HG03039 (cell line): ENCODE measurements around the gene DCTPP1.
A peak's percentile ranks its signal among the peaks of the same experiment; 100 is the strongest.
"Not testable (repeated sequence)": the region's sequence is repeated elsewhere in the genome, so short reads cannot be mapped to it uniquely, and the experiment has no call there.

Source experiments
- ATAC-seq: cut with Tn5 transposase; IDR thresholded peaks from one replicate; pipeline ENCODE4 v1.9.1; 2021; ENCODE audit warnings: mild to moderate bottlenecking, moderate library complexity; ENCODE audit not compliant: unreplicated experiment

The DCTPP1 gene

DNA sequence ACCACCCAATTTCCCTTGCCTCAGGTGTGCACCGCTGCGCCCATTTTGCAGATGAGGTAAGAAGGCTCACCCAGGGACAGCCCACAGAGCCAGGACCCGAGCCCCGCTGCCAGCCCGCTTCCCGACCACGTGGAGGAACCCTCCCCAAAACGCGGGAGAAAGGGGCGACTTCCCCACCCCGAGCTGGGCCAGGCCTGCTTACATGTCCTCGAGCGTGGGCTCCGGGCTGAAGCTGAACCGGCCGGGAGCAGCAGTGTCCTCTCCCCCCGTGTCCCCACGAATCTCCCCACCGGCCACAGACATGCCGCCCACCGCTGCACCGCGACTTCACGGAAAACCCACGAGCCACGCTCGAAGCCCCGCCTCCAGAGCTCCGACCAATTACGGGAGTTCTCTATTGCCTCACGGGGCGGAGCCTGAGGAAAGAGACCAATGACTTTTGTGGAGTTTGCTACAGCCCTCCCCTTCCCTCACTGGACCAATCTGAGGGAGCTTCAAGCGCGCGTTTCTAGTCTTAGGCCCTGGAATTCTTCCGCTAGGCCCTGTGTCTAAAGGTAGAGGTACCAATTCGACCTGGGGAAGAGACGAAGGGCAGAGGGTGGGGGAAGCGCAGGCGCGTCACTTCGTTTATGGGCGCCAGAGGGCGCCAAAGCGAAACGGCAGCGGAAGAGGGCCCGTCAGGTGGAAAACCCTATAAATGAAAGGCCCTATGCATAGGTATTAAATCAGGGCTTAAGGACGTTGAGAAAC is at the start of gene DCTPP1:
TSS of gene DCTPP1 (minus strand) at position 353 of the 750 bp plus-strand sequence. CDS start at position 303, 50 bp downstream.
- peak; percentile 97 for ATAC-seq

DNA sequence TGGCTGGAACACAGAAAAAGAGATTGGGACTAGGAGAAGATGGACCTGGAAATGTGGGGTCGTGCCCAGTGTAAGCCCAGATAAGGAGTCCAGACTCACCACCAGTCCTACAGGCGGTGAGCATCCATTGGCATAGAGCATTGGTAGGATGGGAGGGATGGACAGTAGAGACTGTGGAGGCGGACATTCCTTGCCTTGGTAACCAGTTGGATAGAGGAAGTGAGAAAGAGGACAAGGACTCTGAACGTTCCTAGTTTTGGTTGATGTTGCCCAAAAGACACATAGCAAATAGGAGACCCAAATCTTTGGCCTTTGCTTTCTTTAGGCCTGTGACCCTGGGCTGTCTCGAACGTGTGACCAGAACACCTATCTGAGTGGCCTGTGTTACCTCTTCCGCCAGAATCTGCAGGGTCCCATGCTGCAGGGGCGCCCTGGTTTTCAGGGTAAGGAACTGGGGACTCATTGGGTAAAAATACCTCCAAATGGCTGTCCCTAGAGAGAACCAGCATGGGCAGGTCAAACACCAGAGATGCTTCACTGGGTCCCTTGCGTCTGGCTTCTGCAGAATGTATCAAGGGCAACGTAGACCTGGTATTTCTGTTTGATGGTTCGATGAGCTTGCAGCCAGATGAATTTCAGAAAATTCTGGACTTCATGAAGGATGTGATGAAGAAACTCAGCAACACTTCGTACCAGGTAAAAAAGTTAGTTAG is 49.1 kb upstream of the DCTPP1 start:
- no peak for ATAC-seq

DNA sequence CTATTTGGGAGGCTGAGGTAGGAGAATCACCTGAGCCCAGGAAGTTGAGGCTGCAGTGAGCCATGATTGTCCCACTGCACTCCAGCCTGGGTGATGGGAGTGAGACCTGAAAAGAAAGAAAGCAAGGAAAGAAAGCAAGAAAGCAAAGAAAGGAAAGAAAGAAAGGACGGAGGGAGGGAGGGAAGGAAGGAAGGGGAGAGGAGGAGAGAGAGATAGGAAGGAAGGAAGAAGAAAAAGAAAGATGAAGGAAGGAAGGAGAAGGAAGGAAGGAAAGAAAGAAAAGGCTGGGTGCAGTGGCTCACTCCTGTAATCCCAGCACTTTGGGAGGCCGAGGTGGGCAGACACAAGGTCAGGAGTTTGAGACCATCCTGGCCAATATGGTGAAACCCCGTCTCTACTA is 47.9 kb upstream of the DCTPP1 start:
- ATAC-seq = not testable (repeated sequence)

DNA sequence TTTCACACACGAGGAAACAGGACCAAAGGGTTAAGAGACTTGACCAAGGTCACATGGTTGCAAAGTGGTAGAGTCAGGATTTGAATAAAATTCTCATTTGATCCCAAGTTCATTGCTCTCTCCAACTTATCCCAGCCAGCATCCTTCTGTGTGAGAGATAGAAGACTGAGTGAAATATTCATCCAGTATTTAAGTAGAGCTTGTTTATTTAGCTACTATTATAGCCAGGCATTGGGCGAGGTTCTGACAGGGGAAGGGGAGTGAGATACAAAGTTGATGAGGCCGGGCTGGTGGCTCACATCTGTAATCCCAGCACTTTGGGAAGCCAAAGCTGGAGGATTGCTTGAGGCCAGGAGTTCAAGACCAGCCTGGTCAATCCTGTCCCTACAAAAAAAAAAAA is 47.2 kb upstream of the DCTPP1 start:
- no peak for ATAC-seq

DNA sequence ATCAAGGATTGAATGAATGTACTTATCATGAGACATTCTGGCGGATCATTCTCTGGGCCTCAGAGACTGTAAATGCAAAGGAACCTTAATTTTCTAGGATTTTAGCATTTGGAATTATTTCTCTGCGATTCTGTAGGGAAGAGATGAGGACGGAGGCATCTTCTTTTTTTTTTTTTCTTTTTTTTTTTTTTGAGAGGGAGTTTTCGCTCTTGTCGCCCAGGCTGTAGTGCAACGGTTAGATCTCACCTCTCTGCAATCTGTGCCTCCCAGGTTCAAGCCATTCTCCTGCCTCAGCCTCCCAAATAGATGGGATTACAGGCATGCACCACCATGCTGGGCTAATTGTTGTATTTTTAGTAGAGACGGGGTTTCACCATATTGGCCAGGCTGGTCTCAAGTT is 44.9 kb upstream of the DCTPP1 start:
- ATAC-seq = no peak

DNA sequence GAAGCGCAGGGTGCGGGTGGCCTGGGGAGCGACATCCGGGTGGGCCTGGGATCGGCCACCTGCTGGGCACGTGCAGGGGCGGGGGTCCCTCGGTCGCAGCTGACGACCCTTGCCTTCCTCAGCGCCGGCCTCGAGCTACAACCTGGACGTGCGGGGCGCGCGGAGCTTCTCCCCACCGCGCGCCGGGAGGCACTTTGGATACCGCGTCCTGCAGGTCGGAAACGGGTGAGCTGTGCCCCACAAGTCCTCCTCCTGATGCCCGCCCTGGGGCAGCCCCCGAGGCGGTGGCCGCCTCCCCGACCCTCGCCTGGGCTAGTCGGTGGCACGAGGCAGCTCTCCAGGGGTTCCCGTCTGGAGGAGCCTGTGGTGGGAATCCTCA is 44.2 kb upstream of the DCTPP1 start:
- no peak for ATAC-seq

DNA sequence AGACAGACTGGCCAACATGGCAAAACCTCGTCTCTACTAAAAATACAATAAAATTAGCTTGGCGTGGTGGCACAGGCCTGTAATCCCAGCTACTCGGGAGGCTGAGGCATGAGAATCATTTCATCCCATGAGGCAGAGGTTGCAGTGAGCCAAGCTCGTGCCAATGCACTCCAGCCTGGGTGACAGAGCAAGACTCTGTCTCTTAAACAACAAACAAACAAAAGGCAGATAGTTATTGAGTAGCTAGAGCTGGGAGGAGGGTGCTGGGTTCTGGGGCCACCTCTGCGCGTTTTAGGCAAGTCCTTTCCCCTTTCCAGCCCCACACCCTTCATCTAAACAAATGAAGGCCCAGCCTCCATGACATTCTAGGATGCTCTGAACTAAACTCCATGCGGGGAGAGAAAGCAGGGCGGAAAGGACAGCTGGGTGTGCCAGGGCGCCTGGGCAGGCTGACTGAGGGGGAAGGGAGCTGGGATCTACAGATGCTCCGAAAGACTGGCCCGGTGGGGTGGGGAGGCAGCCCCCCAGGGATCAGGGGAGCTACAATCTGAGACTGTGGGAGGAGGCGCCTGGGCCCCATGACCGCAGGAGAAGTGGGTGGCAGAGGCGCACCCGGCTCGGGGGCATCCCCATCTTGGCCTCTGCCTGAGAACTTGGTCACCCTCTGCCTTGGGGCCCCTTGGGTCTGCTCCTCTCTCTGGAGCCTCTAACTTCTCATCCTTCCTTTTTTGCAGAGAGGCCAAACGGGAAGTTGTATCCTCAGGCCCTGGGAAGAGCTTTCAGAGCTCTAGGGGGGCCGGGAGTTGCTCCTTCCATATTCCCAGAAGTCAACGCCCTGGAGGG is 43.6 kb upstream of the DCTPP1 start:
- no peak for ATAC-seq

DNA sequence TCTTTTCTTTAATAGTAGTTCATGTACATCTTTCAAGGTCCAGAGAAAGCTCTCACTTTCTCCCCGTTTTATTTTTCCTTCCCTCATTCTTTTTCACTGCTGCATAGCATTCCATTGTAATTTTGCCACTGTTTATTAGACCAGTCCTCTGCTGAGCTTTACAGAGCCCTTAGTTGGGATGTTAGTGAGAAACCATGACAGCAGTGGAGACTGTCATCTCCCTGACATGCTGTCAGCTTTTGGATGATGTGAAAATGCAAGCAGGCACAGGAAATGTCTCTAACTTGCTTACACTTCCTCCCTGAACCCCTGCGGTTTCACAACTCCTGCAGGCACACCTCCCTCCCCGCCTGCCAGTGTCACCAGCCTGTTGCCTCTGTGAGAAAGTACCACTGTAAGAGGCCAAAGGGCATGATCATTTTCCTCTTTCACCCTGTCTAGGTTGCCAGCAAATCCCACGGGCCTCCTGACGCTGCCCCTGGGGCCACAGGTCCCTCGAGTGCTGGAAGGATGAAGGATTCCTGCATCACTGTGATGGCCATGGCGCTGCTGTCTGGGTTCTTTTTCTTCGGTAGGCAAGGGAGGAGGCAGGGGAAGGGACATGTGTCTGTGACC is 42.6 kb upstream of the DCTPP1 start, which contains the start of gene ITGAL:
TSS of gene ITGAL (plus strand) at position 415 of the 615 bp plus-strand sequence. CDS start at position 511, 96 bp downstream.
- no peak for ATAC-seq

DNA sequence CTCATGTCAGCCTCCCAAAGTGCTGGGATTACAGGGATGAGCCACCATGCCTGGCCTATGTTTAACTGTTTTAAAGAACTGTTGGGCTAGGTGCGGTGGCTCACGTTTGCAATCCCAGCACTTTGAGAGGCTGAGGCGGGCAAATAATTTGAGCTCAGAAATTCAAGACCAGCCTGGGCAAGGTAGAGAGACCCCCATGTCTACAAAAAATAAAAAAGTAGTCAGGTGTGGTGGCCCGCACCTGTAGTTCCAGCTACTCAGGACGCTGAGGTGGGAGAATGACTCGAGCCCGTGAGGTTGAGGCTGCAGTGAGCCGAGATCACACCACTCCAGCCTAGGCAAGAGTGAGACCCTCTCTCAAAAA is 40.8 kb upstream of the DCTPP1 start:
- ATAC-seq = no peak

DNA sequence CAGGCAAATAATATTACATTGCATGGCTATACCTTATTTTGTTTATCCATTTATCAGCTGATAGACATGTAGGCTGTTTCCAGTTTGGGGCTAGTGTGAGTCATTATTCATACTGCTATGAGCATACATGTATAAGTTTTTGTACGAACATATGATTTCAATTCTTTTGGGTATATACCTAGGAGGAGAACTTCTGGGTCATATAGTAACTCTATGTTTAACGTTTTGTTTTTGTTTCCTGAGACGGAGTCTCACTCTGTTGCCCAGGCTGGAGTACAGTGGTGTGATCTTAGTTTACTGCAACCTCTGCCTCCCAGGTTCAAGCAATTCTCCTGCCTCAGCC is 40.3 kb upstream of the DCTPP1 start:
- ATAC-seq = no peak

DNA sequence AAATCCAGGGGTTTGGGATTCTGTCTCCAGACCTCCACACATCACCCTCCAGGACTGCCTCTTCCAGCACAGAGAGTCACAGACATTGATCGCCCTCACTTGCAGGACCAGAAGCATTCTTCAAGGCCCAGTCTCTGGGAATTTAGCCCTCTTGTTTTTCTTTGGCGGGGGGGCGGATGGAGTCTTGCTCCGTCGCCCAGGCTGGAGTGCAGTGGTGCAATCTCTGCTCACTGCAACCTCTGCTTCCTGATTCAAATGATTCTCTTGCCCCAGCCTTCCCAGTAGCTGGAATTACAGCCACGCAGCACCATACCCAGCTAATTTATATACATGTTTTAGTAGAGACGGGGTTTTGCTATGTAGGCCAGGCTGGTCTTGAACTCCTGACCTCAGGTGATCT is 34.2 kb upstream of the DCTPP1 start:
- ATAC-seq = no peak

DNA sequence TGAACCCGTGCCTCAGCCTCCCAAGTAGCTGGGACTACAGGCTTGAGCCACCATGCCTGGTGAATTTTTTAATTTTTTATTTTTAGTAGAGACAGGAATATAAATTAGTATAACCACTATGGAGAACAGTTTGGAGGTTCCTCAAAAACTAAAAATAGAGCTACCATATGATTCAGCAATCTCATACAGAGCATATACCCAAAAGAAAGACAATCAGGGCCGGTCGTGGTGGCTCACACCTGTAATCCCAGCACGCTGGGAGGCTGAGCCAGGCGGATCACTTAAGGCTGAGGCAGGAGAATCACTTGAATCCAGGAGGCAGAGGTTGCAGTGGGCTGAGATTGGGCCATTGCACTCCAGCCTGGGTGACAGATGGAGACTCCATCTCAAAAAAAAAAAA is 31.6 kb upstream of the DCTPP1 start:
- not testable (repeated sequence) for ATAC-seq

DNA sequence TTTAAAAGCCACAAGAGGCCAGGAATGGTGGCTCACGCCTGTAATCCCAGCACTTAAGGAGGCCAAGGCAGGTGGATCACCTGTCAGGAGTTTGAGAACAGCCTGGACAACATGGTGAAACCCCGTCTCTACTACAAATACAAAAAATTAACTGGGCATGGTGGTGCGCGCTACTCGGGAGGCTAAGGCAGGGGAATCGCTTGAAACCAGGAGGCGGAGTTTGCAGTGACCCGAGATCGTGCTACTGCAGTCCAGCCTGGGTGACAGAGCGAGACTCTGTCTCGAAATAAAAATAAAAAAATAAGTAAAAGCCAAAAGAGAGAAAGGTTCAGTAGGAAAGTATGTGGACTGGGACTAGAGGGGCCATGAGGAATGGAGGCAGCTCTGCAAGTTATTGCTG is 29.6 kb upstream of the DCTPP1 start:
- no peak for ATAC-seq

DNA sequence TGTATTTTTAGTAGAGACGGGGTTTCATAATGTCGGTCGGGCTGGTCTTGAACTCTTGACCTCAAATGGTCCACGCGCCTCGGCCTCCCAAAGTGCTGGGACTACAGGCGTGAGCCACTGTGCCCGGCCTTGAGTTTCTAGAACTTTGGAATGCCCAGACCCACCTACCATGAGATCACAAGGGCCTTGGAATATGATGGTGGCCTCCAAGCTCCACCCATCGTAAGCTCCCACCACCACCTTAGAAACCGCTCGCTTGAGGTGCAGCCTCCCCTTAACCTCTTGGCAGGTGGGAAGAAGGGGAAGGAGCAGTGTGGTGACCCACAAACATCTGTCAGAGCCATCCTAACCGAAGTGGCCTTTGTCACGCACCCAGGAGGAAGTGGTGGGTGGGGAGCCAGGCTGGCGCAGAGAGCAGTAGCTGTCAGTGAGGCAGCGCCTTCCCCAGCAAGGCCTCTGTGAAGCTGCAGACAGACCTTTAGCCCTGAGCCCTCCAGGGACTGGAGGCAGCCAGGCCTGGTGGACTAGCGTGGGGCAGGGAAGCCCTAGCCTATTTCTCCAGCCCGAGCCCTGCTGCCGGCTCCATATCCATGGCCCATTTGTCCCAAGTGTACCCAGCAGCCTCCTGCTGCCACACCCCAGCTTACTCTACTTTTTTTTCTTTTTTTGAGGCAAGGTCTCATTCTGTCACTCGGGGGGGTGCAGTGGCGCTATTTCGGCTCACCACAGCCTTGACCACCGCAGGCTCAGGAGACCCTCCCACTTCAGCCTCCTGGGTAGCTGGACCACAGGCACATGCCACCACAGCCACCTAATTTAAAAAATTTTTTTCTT is 28.9 kb upstream of the DCTPP1 start:
- peak; percentile 78 for ATAC-seq

DNA sequence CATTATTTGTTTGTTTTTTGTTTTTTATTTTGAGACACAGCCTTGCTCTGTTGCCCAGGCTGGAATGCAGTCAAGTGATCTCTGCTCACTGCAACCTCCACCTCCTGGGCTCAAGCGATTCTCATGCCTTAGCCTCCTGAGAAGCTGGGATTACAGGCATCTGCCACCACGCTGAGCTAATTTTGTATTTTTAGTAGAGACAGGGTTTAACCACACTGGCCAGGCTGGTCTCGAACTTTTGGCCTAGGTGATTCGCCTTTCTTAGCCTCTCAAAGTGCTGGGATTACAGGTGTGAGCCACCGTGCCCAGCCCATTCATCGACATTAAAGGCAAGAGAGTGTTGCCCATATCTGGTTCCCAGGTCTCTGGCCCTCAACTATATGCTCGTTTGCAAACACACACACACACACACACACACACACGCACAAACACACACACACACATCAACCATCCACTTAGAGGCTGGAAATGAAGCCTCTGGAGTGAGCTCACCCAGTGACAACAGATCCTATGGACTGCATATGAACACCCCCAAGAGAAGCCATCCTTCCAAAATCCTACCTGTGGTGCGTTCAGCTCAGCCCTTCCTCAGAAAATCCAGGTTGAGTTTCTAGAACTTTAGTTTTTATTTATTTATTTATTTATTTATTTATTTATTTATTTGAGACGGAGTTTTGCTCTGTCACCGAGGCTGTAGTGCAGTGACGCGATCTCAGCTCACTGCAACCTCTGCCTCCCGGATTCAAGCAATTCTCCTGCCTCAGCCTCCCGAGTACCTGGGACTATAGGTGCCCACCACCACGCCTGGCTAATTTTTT is 28.1 kb upstream of the DCTPP1 start:
- ATAC-seq = no peak

DNA sequence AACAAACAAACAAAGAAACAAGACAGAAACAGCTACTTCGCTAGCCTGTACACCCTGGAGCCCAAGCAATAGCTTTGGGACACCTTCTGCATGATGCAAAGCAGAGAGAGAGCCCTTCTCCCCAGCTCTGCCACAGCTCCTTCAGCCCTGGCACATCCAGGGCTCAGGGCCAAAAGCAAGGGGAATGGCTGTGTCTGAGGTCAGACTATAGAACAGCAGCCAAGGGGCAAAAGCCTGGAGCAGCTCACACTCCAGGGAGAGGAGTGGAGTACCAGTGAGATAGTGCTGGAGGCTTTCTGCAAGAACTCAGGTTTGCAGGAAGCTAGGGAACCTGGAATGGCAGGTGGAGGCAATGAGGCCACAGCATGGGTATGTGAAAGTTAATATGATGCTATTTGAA is 27.4 kb upstream of the DCTPP1 start:
- no peak for ATAC-seq

DNA sequence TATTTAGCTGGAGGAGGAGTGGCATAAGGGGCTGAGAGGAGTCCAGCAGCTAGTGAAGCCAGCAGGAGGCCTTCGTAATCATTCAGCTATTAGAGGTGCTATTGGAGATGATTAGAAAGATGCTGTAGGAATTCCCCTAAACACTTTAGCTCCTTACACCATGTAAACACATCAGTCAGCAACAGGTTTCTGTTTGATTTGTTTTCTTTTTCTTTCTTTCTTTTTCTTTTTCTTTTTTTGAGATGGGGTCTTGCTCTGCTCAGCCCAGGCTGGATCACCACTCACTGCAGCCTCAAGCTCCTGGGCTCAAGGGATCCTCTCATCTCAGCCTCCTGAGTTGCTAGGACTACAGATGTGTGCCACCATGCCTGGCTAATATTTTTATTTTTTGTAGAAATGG is 26.5 kb upstream of the DCTPP1 start:
- ATAC-seq = no peak

DNA sequence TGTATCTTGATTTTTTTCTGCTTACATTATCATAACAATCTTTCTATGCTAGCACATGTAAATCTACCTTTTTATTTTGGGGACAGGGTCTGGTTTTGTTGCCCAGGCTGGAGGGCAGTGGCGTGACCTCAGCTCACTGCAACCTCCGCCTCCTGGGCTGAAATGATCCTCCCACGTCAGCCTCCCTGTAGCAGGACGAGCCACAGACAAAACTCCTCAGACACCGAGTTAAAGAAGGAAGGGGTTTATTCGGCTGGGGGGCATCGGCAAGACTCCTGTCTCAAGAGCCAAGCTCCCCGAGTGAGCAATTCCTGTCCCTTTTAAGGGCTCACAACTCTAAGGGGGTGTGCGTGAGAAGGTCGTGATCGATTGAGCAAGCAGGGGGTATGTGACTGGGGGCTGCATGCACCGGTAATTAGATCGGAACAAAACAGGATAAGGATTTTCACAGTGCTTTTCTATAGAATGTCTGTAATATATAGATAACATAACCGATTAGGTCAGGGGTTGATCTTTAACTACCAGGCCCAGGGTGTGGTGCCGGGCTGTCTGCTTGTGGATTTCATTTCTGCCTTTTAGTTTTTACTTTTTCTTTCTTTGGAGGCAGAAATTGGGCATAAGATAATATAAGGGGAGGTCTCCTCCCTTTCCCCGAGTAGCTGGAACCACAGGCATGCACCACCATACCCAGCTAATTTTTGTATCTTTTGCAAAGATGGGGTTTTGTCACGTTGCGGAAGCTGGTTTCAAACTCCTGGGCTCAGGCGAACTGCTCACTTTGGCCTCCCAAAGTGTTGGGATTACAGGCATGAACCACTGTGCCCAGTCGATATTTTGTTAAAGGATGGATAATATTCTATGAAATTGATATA is 23.1 kb upstream of the DCTPP1 start:
- not testable (repeated sequence) for ATAC-seq

DNA sequence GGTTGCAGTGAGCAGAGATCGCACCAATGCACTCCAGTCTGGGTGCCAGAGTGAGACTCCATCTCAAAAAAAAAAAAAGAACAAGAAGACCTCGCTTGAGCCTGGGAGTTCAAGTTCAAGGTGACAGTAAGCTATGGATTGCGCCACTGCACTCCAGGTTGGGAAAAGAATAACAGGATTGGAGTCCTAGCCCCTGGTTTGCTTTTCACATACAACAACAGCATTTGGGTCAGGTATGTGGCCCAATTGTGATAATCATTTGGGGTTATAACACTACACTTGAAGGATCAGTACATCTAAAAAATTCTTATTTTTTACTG is 19.2 kb upstream of the DCTPP1 start:
- no peak for ATAC-seq
